ENCODE measurements around the gene MAU2.

GRCh38 chr19:19280561-19280960 is 40.1 kb upstream of the MAU2 start:
- TF ChIP-seq EZH2 (conservative IDR thresholded peaks at IDR 0.05; ENCODE audit: low read depth, low read length): no peak
- TF ChIP-seq CTCF (CRISPR knock-in tag; IDR thresholded peaks at IDR 0.05): no peak
- TF ChIP-seq MXI1 (IDR thresholded peaks at IDR 0.05; ENCODE audit: borderline replicate concordance, low read depth, low read length): no peak

All from HepG2 (cell line).